Measurements from ENCODE around the gene SCFD1.
A peak's percentile ranks its signal among the peaks of the same experiment; 100 is the strongest.
"Not testable (repeated sequence)": the region's sequence is repeated elsewhere in the genome, so short reads cannot be mapped to it uniquely, and the experiment has no call there.

SCFD1 gene

GRCh38 chr14:30678926-30679431 lies 56.9 kb downstream of the SCFD1 start:
- DNase-seq: no peak

GRCh38 chr14:30680036-30680435 lies 57.9 kb downstream of the SCFD1 start:
- no peak for DNase-seq

DNA sequence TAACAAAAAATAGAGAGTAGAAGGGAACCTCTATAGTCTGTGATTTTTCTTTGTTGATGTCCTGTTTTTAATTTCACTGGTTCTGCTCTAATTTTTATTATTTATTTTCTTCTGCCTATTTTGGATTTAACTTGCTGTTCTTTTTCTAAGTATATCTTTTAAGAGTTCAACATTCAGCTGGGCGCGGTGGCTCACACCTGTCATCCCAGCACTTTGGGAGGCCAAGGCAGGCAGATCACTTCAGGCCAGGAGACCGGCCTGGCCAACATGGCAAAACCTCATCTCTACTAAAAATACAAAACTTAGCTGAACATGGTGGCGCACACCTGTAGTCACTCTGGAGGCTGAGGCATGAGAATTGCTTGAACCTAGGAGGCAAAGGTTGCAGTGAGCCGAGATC lies 58.7 kb downstream of the SCFD1 start:
- not testable (repeated sequence) for DNase-seq

- no peak for DNase-seq
Measured at GRCh38 chr14:30681752-30682355, 59.7 kb downstream of the SCFD1 start.

DNA sequence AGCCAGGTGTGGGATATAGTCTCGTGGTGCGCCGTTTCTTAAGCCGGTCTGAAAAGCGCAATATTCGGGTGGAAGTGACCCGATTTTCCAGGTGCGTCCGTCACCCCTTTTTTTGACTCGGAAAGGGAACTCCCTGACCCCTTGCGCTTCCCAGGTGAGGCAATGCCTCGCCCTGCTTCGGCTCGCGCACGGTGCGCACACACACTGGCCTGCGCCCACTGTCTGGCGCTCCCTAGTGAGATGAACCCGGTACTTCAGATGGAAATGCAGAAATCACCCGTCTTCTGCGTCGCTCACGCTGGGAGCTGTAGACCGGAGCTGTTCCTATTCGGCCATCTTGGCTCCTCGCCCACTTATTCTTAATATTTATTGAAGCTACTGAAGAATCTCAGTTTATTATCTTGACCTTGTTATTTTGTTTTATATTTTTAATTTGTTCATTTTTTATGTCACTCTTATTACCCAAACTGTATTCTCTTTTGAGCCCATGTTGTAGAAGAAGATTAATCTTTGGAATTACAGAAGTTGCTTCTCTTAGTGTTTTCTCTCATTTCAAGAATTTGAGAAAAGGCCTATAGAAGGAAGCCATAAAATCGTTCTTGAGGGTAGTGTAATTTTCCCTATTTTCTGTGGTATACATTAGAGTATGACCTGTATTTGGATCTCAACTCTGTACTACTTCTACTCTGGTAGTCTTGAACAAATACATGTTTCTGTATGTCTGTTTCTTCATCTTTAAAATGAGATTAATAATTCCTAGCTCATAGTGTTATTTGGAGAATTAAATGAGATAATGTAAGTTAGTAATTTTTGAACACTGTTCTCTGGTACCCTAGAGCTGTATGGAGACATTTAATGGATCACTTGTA lies 68.6 kb downstream of the SCFD1 start:
- peak; percentile 10 for DNase-seq

GRCh38 chr14:30691751-30692398 lies 69.8 kb downstream of the SCFD1 start:
- no peak for DNase-seq

- DNase-seq: no peak
Measured at GRCh38 chr14:30692669-30693068, 70.5 kb downstream of the SCFD1 start.

GRCh38 chr14:30698463-30698862 lies 76.3 kb downstream of the SCFD1 start:
- DNase-seq: no peak

DNA sequence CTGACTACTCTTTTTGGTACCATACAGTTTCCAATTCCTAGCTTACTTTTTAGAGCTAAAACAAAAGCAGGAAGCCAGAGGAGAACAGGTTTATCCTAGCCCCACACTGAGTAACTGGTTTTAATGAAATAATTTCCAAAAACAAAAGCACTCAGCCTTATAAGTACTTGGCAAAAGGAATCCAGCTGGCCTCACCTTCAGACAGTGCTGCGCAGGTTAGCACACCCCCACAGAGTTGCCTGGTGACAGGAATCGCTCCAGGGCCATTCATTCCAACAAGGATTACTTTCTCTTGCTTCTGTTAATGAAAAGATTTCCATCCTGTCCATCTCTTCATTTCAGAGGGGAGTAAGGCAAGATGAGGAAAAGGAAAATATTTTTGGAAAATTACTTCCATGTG lies 84.6 kb downstream of the SCFD1 start:
- DNase-seq: peak; percentile 12

DNA sequence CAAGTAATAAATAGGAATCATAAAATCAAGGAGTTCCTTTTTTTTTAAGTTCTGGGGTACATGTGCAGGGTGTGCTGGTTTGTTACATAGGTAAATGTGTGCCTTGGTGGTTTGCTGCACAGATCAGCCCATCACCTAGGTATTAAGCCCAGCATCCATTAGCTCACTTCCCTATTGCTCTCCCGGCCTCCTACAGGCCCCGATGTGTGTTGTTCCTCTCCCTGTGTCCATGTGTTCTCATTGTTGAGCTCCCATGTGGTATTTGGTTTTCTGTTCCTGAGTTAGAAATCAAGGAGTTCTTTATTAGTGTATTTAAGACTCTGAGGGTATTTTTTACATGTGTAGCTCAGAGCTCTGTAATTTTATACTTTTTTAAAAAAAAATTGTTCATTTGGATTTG lies 86.0 kb downstream of the SCFD1 start:
- no peak for DNase-seq

DNA sequence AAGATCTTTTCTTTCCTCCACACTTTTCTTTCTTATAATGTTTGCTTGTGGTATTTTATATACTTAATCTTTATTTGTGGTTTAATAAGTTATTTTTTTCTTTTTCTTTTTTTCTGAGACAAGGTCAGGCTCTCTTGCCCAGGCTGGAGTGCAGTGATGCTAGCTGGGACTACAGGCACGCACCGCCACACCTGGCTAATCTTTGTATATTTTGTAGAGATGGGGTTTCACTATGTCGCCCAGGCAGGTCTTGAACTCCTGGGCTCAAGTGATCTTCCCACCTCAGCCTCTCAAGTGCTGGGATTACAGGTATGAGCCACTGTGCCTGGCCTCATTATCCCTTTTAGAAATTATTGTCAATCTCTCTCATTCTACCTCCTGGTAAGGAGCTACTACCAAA lies 87.1 kb downstream of the SCFD1 start:
- DNase-seq: no peak

GRCh38 chr14:30710876-30711275 lies 88.8 kb downstream of the SCFD1 start:
- no peak for DNase-seq

DNA sequence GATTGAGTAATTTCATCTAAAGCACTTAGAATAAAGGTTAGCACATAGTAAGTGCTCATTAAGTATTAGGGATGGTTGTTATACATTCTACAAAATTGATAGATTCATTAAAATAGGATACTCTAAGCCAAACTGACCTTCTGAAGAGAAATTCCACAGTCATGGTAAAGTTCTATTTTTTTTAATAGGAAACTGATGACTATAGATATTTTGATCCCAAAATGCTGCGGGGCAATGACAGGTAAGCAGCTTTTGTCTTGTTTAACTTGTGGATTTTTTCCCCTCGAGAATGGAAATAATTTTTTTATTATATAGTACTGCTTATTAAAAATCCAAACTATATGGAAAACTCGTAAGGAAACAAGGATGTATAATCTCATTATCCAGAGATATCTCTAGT lies 97.0 kb downstream of the SCFD1 start:
- no peak for DNase-seq

DNA sequence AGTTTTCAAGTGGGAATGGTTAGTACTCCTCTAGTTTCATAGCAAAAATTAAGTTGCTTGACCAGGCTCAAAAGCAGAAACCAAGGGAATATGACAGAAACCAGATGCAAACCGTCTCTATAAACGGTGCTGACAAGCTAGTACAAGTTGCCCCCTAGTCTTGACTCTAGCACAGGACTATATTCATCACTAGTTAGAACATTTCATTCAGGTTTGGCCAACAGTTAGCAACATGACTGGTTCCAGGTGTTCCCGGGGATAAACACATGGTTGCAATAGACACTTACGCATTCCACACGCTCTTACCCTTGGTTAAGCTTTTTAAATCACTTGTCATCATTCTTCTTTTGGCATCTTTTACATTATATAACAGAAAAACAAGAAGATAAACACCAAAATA lies 103.6 kb downstream of the SCFD1 start:
- DNase-seq: no peak

GRCh38 chr14:30728471-30728870 lies 106.4 kb downstream of the SCFD1 start:
- no peak for DNase-seq

GRCh38 chr14:30737916-30738315 lies 115.8 kb downstream of the SCFD1 start:
- DNase-seq: no peak

- DNase-seq: no peak
Measured at GRCh38 chr14:30738978-30739377, 116.9 kb downstream of the SCFD1 start.

- DNase-seq: no peak
Measured at GRCh38 chr14:30748343-30748742, 126.2 kb downstream of the SCFD1 start.

DNA sequence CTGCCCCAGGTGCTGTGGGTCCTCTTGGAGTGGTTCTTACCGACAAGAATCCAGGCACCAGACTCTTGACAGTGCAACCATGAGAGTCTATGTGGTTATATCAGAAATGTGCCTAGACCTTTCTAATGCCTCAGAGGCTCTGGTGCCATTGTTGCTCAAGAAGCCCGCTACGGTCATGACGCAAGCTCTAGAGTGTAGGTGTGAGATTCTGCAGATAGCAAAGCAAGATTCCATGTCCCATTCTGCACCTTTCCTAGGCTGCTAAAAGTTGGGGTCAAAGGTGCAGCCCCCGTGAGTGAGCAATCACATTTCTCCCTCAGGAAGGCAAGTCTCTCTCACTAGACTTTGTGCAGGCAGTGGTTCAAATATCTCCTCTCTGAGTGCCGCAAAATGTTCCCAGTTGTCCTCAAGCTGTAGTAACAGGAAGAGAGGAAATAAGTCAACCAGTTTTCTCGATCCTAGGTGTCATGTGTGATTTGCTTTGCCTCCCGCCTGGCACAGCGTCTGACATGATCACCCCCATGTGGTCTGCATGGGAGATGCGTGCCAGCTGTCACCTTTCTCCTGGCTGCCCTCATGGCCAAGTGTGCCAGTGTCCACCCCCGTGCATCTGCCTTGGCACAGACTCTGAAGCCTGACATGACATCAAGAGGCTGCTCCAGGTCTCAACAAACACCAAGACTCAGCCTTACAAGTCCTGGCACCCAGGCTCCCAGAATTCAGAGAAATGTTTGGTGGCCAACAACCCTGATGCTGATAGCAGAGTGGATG lies 129.7 kb downstream of the SCFD1 start:
- DNase-seq: no peak

DNA sequence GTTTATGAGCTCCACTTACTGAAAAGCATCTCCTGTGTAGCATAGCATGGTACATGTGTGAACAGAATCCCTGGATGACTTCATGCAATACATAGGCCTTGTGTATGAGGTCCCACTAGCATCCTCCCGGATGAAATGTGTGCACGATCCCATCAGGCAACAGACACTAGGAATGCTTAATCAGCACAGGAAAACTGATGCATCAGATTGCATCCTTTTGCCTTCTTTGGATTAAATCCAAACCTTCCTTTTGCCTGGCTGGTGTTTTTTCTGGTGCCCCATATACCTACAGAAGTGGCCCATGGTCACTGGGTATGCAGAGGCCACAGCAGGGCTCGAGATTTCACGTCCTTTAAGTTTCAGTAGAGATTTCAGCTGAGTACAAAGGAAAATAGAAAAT lies 131.3 kb downstream of the SCFD1 start:
- no peak for DNase-seq

DNA sequence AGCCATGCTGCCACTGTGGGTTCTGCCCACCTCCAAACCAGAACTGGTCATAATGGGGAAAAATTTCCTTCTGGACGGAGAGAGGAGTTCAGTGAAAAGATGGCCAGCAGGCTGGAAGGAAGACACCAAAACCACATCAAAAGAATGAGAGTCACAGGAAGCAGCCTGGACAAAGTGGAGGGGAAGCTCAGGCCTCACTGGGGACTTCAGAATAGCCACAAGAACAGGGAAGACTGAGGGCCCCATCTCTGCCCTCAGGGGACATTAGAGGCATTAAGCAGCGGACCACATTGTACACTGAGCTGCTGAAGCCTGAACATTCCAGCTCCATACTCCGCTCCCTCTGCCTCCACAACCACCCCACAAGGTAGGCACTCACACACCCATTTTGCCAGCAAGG lies 132.7 kb downstream of the SCFD1 start:
- DNase-seq: no peak

DNA sequence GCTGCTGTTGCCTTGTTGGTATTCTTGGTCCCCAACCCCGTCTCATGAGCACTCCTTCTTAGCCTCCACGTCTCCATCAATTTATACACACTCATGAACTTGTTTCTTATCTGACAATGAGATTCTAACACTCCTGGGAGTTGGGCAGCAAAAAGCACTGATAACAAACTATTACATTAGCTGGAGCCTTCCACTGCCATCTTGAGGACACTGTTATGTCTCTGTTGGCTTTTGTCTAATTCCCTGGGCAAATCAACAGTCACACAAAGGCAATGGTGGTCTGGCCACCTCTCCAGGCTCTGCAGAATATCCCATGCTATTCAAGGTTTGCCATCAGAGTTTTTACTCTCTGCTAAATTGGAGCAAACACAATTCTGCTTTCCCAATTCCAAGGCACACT lies 134.5 kb downstream of the SCFD1 start:
- no peak for DNase-seq

DNA sequence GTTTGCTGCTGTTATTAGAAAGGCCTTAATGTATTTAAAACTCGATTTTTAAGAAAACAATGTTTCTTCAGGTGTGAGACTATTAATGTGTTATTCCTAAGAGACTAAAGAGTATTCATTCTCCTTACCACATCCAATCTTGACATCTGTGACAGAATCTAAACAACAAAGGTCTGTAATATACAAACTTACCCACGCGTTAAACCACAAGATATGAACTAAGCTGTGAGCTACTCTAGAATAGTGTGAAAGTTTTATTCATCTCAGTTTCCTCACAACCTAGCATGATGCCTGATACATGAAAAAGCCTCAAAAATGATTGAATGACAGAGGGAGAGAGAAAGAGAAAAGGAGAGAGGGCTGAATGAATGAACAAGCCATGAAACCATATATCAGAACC lies 135.0 kb downstream of the SCFD1 start:
- DNase-seq: no peak
